GM19035 (cell line): Measurements from ENCODE around the gene PSMB2.
A peak's percentile ranks its signal among the peaks of the same experiment; 100 is the strongest.

Experiments
- ATAC-seq: cut with Tn5 transposase; IDR thresholded peaks from one replicate; pipeline ENCODE4 v1.9.1; 2021; ENCODE audit not compliant: unreplicated experiment

The PSMB2 gene

GRCh38 chr1:35644204-35644603, 2.9 kb upstream of the PSMB2 start:
- ATAC-seq = no peak

- no peak for ATAC-seq
These were observed 1.2 kb upstream of the PSMB2 start for GRCh38 chr1:35642471-35642955.

GRCh38 chr1:35640380-35641232, 720 bp downstream of the PSMB2 start:
- ATAC-seq = peak; percentile 2

GRCh38 chr1:35637401-35637809, 3.9 kb downstream of the PSMB2 start:
- no peak for ATAC-seq

GRCh38 chr1:35633547-35633946, 7.8 kb downstream of the PSMB2 start:
- ATAC-seq = no peak

- no peak for ATAC-seq
These were observed 9.9 kb downstream of the PSMB2 start for GRCh38 chr1:35631396-35631795.

- no peak for ATAC-seq
These were observed 12.3 kb downstream of the PSMB2 start for GRCh38 chr1:35629051-35629450.

GRCh38 chr1:35623832-35624231, 17.5 kb downstream of the PSMB2 start:
- ATAC-seq = no peak

GRCh38 chr1:35622510-35623178, 18.7 kb downstream of the PSMB2 start:
- no peak for ATAC-seq

- no peak for ATAC-seq
These were observed 21.8 kb downstream of the PSMB2 start for GRCh38 chr1:35619237-35620121.

- no peak for ATAC-seq
These were observed 25.9 kb downstream of the PSMB2 start for GRCh38 chr1:35615440-35615839.

GRCh38 chr1:35611655-35612054, 29.7 kb downstream of the PSMB2 start:
- ATAC-seq = no peak

GRCh38 chr1:35605867-35606182, 35.5 kb downstream of the PSMB2 start:
- ATAC-seq = no peak

GRCh38 chr1:35605071-35605866, 36.1 kb downstream of the PSMB2 start:
- ATAC-seq = no peak

- no peak for ATAC-seq
These were observed 37.4 kb downstream of the PSMB2 start for GRCh38 chr1:35603941-35604340.

- no peak for ATAC-seq
These were observed 37.9 kb downstream of the PSMB2 start for GRCh38 chr1:35603468-35603867.

- no peak for ATAC-seq
These were observed 40.7 kb downstream of the PSMB2 start for GRCh38 chr1:35600593-35600992.

- ATAC-seq = no peak
These were observed 41.9 kb downstream of the PSMB2 start for GRCh38 chr1:35599411-35599810.

GRCh38 chr1:35598895-35599294, 42.4 kb downstream of the PSMB2 start:
- ATAC-seq = no peak

GRCh38 chr1:35597870-35598269, 43.5 kb downstream of the PSMB2 start:
- no peak for ATAC-seq

GRCh38 chr1:35595684-35596083, 45.6 kb downstream of the PSMB2 start:
- no peak for ATAC-seq
